ENCODE data around the gene B9D2.

B9D2 gene

DNA sequence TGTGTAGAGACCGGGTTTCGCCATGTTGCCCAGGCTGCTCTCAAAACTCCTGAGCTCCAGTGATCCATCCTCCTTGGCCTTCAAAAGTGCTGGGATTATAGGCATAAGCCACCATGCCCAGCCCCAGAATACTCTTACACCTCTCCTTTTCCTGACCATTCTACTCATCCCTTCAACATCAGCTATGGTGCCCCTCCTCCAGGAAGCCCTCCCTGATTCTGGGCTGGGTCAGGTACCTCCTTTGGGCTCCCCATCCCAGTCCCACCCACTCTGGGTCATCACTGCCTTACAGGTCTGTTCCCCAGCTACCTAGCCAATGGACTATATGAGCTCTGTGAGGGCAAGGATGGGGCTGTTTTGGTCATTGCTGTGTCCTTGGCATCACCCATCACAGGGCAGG lies 19.8 kb downstream of the B9D2 start:
- TF ChIP-seq, protein P1, sequence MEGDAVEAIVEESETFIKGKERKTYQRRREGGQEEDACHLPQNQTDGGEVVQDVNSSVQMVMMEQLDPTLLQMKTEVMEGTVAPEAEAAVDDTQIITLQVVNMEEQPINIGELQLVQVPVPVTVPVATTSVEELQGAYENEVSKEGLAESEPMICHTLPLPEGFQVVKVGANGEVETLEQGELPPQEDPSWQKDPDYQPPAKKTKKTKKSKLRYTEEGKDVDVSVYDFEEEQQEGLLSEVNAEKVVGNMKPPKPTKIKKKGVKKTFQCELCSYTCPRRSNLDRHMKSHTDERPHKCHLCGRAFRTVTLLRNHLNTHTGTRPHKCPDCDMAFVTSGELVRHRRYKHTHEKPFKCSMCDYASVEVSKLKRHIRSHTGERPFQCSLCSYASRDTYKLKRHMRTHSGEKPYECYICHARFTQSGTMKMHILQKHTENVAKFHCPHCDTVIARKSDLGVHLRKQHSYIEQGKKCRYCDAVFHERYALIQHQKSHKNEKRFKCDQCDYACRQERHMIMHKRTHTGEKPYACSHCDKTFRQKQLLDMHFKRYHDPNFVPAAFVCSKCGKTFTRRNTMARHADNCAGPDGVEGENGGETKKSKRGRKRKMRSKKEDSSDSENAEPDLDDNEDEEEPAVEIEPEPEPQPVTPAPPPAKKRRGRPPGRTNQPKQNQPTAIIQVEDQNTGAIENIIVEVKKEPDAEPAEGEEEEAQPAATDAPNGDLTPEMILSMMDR (IDR thresholded peaks at IDR 0.05; ENCODE audit: borderline replicate concordance, insufficient read depth, low read depth, low read length) = no peak
- H3K4me3 ChIP-seq (ENCODE audit: low read depth, low read length) = no peak overlapping the region

GRCh38 chr19:41341669-41342490 lies 22.1 kb downstream of the B9D2 start:
- TF ChIP-seq, protein P1 (IDR thresholded peaks at IDR 0.05; ENCODE audit: borderline replicate concordance, insufficient read depth, low read depth, low read length) = no peak

GRCh38 chr19:41339936-41340335 lies 24.0 kb downstream of the B9D2 start:
- no peak overlapping the region for H3K4me3 ChIP-seq (ENCODE audit: low read depth, low read length)
- TF ChIP-seq, protein P1 (IDR thresholded peaks at IDR 0.05; ENCODE audit: borderline replicate concordance, insufficient read depth, low read depth, low read length) = no peak

More at GRCh38 chr19:41341669-41342490, 22.1 kb downstream of the B9D2 start:
- no peak overlapping the region for H3K4me3 ChIP-seq (ENCODE audit: low read depth, low read length)

GRCh38 chr19:41335467-41335866 lies 28.5 kb downstream of the B9D2 start:
- no peak overlapping the region for H3K4me3 ChIP-seq (ENCODE audit: low read depth, low read length)
- TF ChIP-seq, protein P1 (IDR thresholded peaks at IDR 0.05; ENCODE audit: borderline replicate concordance, insufficient read depth, low read depth, low read length) = no peak

GRCh38 chr19:41334793-41335192 lies 29.2 kb downstream of the B9D2 start:
- no peak overlapping the region for H3K4me3 ChIP-seq (ENCODE audit: low read depth, low read length)
- TF ChIP-seq, protein P1 (IDR thresholded peaks at IDR 0.05; ENCODE audit: borderline replicate concordance, insufficient read depth, low read depth, low read length) = no peak

- no peak overlapping the region for H3K4me3 ChIP-seq (ENCODE audit: low read depth, low read length)
- TF ChIP-seq, protein P1 (IDR thresholded peaks at IDR 0.05; ENCODE audit: borderline replicate concordance, insufficient read depth, low read depth, low read length) = no peak
Observed at GRCh38 chr19:41332468-41332867, 31.5 kb downstream of the B9D2 start.

GRCh38 chr19:41332000-41332399 lies 31.9 kb downstream of the B9D2 start:
- no peak overlapping the region for H3K4me3 ChIP-seq (ENCODE audit: low read depth, low read length)
- TF ChIP-seq, protein P1 (IDR thresholded peaks at IDR 0.05; ENCODE audit: borderline replicate concordance, insufficient read depth, low read depth, low read length) = no peak
